Inflammatory macrophage treated with lipopolysaccharide for 1 hour (primary cell): ENCODE results near the gene ECSIT.

Experiments used
- DNase-seq, 2 donors: peaks; one replicate each; pipeline ENCODE4 v3.0.0-alpha.2; 2020 to 2022

Gene ECSIT

DNA sequence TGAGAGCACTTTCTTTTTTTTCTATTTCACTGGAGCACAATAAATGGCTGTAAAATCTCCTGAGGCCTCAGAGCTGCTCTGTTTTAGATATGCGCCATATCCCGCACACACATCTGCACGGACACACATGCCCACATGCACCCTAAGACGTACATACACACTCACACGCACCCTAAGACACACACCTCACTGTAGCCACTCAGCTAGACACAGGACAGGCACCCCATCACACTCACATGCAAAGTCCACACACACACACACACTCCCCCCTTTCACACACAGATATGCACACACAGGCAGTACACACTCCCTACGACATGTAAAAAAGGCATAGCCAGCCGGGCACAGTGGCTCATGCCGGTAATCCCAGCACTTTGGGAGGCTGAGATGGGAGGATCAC is 21.3 kb upstream of the ECSIT start:
- DNase-seq = no peak

DNA sequence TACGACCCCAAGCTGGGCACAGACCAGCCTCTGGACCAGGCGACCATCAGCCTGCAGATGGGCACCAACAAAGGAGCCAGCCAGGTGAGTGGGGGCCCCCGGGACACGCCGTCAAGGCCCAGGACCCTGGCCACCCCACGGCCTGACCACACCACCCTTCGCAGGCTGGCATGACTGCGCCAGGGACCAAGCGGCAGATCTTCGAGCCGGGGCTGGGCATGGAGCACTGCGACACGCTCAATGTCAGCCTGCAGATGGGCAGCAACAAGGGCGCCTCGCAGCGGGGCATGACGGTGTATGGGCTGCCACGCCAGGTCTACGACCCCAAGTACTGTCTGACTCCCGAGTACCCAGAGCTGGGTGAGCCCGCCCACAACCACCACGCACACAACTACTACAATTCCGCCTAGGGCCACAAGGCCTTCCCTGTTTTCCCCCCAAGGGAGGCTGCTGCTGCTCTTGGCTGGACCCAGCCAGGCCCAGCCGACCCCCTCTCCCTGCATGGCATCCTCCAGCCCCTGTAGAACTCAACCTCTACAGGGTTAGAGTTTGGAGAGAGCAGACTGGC is 20.5 kb upstream of the ECSIT start:
- DNase-seq = no peak

DNA sequence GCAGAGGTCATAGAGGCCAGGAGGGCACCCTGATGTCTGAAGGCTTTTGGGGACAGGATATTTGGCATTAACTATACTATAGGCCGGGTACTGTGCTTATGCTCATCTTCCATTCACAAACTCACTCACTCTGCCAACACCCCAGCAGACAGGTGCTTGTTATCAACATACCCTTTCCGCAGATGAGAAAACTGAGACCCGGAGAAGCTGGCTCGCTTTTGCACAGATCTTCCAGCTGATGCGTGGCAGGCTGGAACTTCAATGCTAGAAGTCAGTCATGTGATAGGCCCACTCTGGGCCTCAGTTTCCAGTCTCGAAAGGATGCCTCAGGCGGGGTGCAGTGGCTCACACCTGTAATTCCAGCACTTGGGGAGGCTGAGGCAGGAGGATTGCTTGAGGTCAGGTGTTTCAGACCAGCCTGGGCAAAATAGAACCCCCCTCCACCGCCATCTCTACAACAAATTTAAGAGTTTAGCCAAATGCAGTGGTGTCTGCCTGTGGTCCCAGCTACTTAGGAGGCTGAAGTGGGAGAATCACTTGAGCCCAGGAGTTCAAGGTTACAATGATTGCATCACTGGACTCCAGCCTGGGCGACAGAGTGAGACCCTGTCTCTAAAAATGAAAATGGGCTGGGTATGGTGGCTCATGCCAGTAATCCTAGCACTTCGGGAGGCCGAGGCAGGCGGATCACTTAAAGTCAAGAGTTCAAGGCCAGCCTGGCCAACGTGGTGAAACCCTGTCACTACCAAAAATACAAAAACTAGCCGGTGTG is 19.2 kb upstream of the ECSIT start:
- DNase-seq = no peak

DNA sequence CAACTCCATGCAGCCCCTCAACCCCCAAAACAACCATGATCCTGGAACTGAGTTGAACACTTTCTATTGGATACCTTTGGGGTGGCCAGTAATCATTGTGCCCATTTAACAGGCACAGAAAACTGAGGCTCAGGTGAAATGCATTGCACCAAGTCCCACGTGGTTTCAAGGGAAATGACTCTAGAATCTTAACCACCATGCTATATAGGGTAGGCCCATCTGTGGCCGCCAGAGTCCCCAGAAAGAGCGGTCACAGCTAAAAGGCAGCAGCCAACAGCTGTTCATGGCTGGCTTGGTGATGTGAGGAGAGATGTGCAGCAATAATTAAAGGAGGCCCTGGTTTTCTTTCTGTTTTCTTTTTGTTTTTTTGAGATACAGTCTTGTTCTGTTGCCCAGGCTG is 12.3 kb upstream of the ECSIT start:
- DNase-seq = no peak

DNA sequence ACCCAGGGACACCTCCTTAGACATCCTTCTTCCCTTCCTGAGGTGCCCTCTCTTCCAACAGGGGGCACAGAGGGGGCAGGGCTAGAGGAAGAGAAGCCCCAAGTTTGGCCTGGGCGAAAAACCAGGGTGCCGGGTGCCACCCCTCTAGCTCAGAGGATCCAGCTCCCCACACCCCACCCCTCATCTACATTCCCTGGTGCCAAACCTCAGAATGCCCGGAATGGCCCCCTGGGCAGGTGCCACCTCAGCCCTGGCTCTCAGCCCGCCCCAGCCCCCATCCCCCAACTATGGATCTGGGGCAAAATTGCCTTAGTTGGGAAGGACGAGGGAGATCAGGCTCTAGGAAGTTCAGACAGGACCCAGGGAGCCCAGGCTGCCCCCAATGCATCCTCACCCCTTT is 11.7 kb upstream of the ECSIT start:
- DNase-seq = no peak

DNA sequence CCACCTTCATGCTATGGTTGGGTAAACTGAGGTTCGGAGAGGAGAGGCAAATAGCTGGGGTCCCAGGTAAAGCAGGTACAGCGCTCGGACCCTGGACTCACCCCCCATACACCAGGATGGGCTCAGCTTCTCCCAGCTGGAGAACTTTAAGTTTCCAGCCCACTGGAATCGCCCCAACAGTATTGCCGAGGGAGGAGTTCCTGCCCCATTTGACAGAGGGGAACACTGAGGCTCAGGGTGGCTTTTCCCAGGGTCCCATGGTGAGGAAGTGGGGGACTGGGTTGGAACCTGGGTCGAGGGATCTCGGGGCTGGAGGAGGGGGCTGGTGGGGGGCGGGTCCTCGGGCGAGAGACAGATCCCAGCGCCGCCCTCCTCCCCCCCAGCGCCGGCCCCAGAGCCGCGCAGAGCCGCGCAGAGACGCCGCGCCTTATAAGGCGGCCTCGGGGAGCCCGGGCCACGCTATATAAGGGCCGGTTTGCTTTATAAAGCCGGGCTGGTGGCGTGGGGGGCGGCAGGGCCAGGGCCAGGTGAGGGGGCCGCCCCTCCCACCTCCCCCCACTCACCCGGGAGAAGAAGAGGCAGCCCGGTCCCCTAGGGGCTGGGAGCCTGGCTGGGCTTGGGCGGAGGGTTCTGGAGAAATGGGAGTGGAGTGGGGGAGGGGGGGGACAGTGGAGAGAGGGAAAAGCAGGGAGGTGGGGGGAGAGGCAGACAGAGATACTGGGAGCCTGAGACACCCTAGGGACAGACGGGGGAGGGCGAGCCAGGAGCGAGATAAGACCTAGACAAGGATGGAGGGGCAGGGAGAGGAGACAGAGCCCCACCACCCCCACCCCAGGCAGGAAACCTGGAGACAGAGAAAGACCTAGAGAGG is 10.8 kb upstream of the ECSIT start:
- no peak for DNase-seq

DNA sequence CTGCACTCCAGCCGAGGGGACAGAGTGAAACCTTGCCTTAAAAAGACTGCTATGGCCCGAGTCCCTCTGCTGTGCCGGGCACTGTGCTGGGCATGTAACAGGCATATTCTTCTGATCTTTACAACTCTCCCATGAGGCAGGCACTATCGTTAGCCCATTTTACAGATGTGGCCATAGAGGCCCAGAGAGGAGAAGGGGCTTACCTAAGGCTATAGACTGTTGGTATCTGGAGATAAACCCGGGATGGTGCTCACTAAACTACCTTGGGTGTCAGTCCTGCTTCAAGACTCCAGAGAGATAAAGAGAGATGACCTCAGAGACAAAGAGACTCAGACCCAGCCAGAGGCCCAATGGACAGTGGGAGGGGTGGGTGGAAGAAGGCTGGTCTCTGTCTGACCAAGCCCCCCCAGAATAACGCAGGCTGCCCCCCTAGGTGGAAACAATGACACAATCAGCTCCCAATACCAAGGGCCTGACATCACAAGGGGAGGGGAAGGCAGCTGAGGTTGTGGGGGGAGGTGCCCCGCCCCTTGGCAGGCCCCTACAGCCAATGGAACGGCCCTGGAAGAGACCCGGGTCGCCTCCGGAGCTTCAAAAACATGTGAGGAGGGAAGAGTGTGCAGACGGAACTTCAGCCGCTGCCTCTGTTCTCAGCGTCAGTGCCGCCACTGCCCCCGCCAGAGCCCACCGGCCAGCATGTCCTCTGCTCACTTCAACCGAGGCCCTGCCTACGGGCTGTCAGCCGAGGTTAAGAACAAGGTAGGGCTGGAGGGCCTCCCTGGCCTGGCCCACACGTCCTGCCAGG is 9.5 kb upstream of the ECSIT start, which contains the start of gene CNN1:
Gene CNN1 (plus strand): TSS at position 620 of the 805 bp plus-strand sequence. CDS start 77 bp downstream, at position 697.
- no peak for DNase-seq

DNA sequence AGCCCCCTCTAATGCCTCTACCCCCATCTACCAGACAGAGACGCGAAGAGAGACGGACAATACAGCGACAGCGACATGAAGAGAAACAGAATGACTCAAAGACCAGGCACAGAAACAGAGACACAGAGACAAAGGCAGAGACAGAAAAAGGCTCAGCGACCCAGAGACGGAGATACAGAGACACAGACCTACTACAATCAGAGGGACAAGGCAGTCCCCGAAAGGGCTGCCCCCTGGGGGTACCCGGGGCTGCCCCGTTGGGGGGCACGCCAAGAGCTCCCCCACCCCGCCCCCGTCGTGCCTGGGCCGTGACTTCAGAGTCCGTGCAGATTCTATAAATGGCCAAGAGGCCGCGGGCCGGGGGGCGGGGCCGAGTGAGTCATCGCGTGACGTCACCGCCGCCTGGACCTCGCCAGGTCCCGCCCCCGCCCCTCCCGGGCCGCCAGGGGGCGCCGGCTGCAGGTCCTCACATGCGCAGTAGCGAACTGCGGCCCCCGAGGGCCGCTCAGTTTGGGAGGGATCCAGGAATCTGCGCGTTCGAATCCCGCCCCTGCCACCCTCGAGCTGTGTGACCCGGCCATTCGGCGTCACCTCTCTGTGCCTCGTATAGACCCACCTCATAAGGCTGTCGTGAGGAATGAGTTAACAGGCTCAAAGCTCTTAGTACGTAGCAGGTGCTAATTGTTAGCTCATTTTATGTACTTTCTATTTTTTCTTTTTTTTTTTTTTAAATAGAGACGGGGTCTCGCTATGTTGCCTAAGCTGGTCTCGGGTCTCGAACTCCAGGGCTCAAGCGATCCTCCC is 7.1 kb upstream of the ECSIT start:
- peak; percentile 81 to 98 for DNase-seq

DNA sequence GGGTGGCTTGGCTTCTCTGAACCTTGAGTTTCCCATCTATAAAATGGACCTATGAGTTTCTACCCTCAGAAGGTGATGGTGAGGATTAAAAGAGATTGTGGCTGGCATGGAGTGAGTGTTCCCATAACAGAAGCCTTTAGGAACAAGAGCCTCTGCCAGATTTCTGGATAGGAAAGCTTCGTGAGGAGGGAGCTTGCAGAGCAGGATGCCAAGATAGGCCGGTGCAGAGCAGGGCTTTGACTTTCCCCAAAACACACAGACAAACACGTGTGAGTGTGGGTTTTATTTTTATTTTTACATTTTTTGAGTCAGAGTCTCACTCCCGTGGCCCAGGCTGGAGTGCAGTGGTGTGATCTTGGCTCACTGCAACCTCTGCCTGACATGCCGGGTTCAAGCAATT is 6.0 kb upstream of the ECSIT start:
- DNase-seq = peak in 1 of 2 donors; percentile 1

DNA sequence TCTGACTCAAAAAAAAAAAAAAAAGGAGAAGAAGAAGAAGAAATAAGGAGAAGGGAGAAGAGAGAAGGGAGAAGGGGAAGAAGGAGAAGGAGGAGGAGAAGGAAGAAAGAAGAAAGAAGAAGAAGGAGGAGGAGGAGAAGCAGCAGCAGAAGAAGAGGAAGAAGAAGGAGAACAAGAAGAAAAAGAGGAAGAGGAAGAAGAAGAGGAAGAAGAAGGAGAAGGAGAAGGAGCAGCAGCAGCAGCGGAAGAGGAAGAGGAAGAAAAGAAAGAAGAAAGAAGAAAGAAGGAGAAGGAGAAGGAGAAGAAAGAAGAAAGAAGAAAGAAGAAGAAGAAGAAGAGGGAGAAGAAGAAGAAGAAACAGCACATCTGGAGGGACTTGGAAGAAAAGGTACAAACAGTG is 5.6 kb upstream of the ECSIT start:
- peak; percentile 4 to 10 for DNase-seq

DNA sequence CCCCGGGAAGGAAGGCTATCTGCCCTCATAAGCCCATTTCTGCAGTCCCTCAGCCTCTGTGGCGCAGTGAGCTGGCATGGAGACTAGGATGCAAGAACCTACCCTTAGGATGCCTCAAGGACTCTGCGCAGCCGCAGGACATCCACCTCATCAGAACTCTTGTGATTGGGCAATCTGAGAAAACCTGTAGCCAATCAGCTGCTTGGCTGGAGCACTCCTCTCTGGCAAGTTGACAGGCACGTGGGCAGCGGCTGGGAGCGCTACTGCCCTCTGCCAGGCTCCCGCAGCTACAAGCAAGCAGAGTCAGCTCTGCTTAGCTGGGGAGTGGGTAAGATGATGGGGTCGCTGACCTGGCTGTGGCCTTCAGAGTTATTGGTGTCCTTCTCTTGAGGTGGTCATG is 1.5 kb upstream of the ECSIT start:
- peak; percentile 73 to 82 for DNase-seq

DNA sequence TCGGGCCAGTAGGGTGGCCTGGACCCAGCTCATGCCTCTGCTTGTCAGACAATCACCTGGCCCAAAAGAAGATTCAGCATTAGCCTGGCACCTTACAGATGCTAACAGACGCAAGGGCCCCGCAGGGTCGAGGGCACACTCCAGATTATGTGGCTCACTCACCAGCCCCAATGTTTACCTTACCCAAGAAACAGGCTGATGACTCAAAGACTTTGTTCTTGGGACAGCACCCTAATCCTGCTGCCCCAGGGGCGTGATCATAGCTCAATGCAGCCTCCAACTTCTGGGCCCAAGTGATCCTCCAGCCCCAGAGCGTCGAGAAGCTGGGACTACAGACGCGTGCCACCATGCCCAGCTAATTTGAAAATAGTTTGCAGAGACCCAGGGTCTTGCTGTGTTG is 9.8 kb downstream of the ECSIT start:
- no peak for DNase-seq

DNA sequence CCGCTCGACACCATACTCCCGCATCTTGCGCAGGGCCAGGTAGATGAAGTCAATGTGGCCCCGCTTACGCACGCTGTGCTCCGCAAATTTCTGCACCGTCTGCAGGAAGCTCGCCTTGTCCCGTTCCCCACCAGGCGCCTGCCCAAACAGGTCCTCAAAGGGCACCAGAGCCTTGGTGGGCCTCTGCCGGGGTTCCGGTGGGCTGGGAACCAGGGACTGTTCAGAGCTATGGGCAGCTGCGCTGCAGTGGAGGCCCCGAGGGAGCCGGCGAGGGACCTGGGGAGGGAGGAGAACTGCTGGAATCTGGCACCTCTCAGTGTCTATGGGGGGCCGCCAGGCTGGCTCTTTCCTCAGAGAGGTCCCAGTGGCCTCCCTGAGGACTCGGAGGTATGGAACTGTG is 15.0 kb downstream of the ECSIT start:
- no peak for DNase-seq

DNA sequence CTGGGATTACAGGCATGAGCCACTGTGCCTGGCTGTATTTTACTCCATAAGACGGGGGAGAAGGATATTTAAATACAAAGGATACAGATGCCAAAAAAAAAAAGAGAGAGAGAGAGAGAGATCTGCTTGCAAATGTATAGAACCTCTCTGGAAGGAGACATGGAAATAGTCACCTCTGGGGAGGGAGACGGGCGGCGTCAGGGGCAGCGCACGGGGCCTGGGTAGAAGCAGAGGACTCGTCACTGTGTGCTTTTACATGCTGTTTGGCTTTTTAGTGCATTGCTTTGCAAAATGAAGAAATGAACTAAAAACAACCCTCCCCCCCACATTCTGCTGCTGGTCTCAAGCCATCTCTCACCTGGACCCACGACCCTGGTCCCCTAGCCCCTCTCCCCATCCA is 18.5 kb downstream of the ECSIT start:
- DNase-seq = no peak

DNA sequence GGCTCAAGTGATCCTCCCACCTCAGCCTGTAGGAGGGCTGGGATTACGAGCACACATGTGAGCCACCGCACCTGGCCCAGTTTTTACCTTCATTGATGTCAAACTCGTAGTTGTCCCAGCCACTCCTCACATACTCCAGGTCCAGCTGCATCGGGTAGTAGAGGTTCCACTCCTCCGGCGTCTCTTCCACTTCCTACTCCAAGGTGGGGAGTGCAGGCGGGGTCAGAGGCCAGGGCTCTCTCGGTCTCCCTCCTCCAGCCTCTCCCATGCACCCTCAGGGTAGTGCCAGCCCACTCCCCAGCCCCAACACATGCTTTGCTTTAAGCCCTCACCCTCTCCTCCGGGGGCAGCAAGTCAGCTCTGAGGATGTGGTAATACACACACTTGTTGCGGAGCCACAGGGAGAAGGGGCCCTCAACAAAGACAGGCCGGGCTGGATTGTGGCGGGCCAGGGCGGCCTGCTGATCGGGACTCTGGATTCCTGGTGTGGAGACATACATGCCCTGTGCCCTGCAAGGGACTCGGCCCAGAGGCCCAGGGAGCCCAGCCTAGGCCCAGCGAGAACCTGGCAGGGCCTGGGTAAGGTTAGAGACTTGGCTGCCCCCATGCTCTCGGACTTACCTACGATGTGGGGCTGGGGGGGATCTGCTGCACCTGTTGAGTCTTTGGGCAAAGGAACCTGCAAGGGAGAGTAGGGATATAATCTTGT is 21.4 kb downstream of the ECSIT start:
- DNase-seq = no peak

DNA sequence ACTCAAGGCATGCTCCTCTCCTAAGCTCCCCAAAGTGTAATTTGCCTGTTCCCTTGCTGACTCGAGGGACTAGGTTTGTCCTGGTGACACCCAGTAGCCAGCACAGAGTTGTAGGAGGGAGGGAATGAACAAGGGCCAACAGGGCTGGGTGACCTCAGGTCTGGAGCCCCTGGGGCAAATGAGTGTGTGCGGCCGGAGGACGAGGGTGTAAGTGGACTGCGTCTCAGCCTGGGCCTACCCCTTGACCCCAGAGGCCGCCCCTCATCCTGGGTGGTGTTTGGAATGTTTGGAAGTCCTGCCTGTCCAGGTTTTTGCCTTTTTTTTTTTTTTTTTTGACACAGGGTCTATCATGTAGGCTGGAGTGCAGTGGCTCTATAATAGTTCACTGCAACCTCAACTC is 22.0 kb downstream of the ECSIT start:
- DNase-seq = no peak

DNA sequence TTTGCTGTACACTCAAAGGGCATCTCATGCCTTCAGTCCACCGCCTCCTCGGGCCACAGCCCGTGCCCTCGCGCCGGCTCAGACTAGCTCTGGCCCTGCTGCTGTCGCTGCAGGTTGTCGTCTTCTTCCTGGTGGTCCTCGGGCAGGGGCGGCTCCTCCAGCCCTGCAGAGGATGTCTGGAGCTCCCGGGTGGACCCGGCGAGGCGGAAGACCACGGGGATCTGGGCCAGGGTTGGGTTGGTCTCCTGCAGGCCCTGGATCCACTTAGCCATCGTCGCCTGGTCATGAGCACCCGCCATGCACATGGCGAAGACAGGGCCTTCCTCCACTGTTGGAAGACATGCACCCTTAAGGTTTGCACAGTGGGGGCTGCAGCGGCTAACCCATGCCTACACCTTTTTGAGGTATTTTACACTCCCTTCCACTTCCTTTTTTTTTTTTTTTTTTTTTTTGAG is 22.8 kb downstream of the ECSIT start:
- no peak for DNase-seq

DNA sequence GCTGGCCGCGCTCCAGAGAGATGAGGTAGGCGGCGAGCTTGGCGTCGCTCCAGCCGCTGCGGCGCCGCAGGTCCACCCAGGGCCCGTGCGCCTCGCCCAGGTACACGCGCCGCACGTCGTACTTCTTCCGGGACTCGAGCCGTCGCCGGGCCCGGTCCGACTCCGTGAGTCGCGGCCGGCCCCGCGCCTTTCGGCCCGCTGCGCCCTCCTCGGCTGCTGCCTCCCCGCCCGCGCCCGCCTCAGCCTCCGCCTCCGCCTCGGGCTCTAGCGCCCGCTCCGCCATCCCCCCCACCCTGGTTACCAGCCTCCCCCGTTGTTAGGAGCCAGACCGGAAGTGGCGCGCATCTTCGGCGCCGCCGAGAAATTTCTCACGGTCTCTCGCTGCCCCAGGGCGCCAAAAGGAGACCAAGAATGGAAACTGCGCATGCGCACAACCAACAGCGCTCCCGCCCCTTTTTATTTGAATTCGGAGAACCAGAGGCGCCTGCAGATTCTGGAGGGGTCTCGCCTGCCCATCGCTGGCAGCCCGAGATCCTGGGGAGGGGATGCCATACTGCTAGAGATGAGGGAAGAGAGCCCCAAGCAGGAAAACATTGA is 23.3 kb downstream of the ECSIT start, which contains the start of gene ZNF653:
Gene ZNF653 (minus strand): TSS at position 336 of the 597 bp plus-strand sequence. CDS start 53 bp downstream, at position 283.
- DNase-seq = peak; percentile 90 to 99

DNA sequence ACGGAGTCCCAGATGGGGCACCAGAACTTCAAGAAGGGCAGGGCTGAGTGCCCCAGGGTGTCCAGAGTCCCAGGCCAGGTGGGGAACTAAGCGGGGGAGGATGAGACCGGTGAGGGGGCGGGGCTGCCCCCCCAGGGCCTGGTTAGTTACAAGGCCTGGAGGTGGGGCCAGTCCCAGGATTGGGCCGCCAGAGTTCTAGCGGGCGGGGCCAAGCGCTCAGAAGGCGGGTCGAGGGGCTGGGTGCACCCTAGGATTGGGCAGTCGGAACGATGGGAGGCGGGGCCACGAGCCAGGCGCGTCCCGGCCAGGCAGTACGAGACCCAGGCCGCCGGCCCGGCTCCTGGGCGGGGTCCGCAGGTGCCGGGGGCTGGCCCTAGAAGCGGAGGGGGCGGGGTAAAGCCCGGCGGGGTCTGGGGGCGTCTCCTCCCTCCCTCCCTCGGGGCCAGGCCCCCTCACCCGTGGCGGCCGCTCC is 23.9 kb downstream of the ECSIT start:
- peak; percentile 87 to 94 for DNase-seq

DNA sequence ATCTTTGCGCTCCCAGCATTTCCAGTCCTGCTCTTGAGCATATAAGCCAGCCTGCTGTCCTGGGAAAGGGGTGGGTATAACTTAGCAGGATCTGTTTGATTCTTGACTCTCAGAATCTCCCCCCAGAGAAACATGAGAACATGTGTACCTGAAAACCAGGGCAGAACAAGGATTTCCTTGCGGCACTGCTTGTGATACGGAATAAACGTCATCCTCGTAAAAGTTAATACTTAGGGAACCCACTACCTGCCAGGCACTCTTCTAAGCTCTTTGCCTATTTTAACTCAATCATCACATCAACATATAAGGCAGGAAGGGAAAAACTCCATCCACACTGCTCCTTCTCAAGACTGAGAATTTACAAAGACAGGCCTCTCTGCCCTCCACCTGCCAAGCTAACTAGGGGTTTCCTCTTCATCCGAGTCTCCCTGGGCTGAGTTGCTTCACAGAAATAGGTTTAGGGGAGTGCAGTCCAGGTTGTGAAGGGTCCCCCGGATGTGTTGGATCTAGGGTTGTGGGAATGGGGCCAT is 24.4 kb downstream of the ECSIT start:
- no peak for DNase-seq
